ENCODE measurements around the gene FSD1.
A peak's percentile ranks its signal among the peaks of the same experiment; 100 is the strongest.
"Not testable (repeated sequence)": the region's sequence is repeated elsewhere in the genome, so short reads cannot be mapped to it uniquely, and the experiment has no call there.

The FSD1 gene

GRCh38 chr19:4284974-4285373, 19.4 kb upstream of the FSD1 start:
- no peak for DNase-seq (ENCODE audit: low read depth in 3 of 3)

GRCh38 chr19:4286141-4286540, 18.3 kb upstream of the FSD1 start:
- DNase-seq (ENCODE audit: low read depth in 3 of 3): not testable (repeated sequence)

GRCh38 chr19:4288091-4288777, 16.2 kb upstream of the FSD1 start:
- no peak for DNase-seq (ENCODE audit: low read depth in 3 of 3)

GRCh38 chr19:4291184-4291732, 13.1 kb upstream of the FSD1 start:
- no peak for DNase-seq (ENCODE audit: low read depth in 3 of 3)

- no peak for DNase-seq (ENCODE audit: low read depth in 3 of 3)
Observed at GRCh38 chr19:4292515-4292914, 11.9 kb upstream of the FSD1 start.

GRCh38 chr19:4294389-4294788, 10.0 kb upstream of the FSD1 start:
- no peak for DNase-seq (ENCODE audit: low read depth in 3 of 3)

- no peak for DNase-seq (ENCODE audit: low read depth in 3 of 3)
Observed at GRCh38 chr19:4295972-4296771, 8.2 kb upstream of the FSD1 start.

- peak in 1 of 3 donors; percentile 22 for DNase-seq (ENCODE audit: low read depth in 3 of 3)
Observed at GRCh38 chr19:4297901-4298809, 6.2 kb upstream of the FSD1 start.

GRCh38 chr19:4298810-4299550, 5.4 kb upstream of the FSD1 start:
- no peak for DNase-seq (ENCODE audit: low read depth in 3 of 3)

GRCh38 chr19:4300589-4300988, 3.8 kb upstream of the FSD1 start:
- DNase-seq (ENCODE audit: low read depth in 3 of 3): no peak

GRCh38 chr19:4301590-4302242, 2.7 kb upstream of the FSD1 start:
- DNase-seq (ENCODE audit: low read depth in 3 of 3): no peak

GRCh38 chr19:4302243-4302640, 2.2 kb upstream of the FSD1 start, which contains the start of gene TMIGD2:
Gene TMIGD2 (minus strand): TSS chr19:4302389. CDS start chr19:4302385, 4 bp downstream.
- no peak for DNase-seq (ENCODE audit: low read depth in 3 of 3)

- no peak for DNase-seq (ENCODE audit: low read depth in 3 of 3)
Observed at GRCh38 chr19:4303819-4304537, 420 bp upstream of the FSD1 start.

- DNase-seq (ENCODE audit: low read depth in 3 of 3): no peak
Observed at GRCh38 chr19:4305257-4305612, 837 bp downstream of the FSD1 start.

GRCh38 chr19:4305659-4306058, 1.3 kb downstream of the FSD1 start:
- no peak for DNase-seq (ENCODE audit: low read depth in 3 of 3)

- DNase-seq (ENCODE audit: low read depth in 3 of 3): no peak
Observed at GRCh38 chr19:4310247-4311121, 6.1 kb downstream of the FSD1 start.

GRCh38 chr19:4313847-4314490, 9.6 kb downstream of the FSD1 start:
- no peak for DNase-seq (ENCODE audit: low read depth in 3 of 3)

- DNase-seq (ENCODE audit: low read depth in 3 of 3): no peak
Observed at GRCh38 chr19:4316956-4317355, 12.6 kb downstream of the FSD1 start.

- no peak for DNase-seq (ENCODE audit: low read depth in 3 of 3)
Observed at GRCh38 chr19:4318460-4318859, 14.1 kb downstream of the FSD1 start.

All from stimulated activated CD4-positive, alpha-beta T cell treated with anti-CD3 and anti-CD28 coated beads, TNF-alpha, amount 100 ng/mL, for 48 hours (primary cell).